Adrenal gland (tissue), 5 donors: Measurements from ENCODE around the gene CYTH3.

Experiments used
- POLR2A ChIP-seq, 2 donors: fragments of 450-650 bp; IDR thresholded peaks; one replicate each; pipeline ENCODE4 v1.6.1; 2017; ENCODE audit warnings: antibody characterized with exemption in 2 of 2, mild to moderate bottlenecking in 2 of 2, moderate library complexity in 1 of 2
- TF ChIP-seq, protein P1 (sequence below), 6 experiments: fragments of 450-650 bp in 4 of 6; fragments of 200-600 bp in 2 of 6; sonication (generic) in 1 of 6; IDR thresholded peaks; 1 replicate in 5 of 6; 2 replicates in 1 of 6; pipeline versions ENCODE4 v1.5.1 to v1.8.0; 2016 to 2021; ENCODE audit warnings: antibody characterized with exemption in 6 of 6, mild to moderate bottlenecking in 2 of 6, moderate library complexity in 1 of 6
- donor health status: DM: no; HTN: no; CAD: no.

DNA sequence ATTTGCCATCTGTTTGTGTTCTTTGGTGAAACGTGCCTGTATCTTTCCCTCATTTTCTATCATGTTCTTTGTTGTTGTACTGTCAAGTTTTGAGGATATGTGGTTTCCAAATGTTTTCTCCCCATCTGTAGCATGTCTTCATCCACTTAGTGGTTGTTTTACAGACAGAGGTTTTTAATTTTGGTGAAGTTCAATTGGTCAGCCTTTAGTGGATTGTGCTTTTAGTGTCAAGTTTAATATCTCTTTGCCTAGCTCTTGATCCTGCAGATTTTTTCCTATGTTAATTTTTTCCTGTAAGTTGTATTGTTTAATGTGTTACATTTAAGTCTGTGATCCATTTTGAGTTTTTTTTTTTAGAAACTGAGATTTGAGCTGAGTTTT is 145.3 kb downstream of the CYTH3 start:
- TF ChIP-seq, protein P1, sequence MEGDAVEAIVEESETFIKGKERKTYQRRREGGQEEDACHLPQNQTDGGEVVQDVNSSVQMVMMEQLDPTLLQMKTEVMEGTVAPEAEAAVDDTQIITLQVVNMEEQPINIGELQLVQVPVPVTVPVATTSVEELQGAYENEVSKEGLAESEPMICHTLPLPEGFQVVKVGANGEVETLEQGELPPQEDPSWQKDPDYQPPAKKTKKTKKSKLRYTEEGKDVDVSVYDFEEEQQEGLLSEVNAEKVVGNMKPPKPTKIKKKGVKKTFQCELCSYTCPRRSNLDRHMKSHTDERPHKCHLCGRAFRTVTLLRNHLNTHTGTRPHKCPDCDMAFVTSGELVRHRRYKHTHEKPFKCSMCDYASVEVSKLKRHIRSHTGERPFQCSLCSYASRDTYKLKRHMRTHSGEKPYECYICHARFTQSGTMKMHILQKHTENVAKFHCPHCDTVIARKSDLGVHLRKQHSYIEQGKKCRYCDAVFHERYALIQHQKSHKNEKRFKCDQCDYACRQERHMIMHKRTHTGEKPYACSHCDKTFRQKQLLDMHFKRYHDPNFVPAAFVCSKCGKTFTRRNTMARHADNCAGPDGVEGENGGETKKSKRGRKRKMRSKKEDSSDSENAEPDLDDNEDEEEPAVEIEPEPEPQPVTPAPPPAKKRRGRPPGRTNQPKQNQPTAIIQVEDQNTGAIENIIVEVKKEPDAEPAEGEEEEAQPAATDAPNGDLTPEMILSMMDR (IDR thresholded peaks at IDR 0.05) = no peak
- no peak for TF ChIP-seq POLR2A (IDR thresholded peaks at IDR 0.05)
